MM.1S (cell line): ENCODE data around the gene BRI3.

ENCODE experiments used
- DNase-seq: peaks from one replicate; pipeline ENCODE4 v3.0.0-alpha.2; 2015
- H2AFZ ChIP-seq: fragments of 300-600 bp; sonication (generic); 2 replicates; pipeline ENCODE4 v1.6.0; 2016; ENCODE audit warnings: antibody characterized with exemption, low read length
- H3F3A ChIP-seq: fragments of 300-600 bp; sonication (generic); 2 replicates; pipeline ENCODE4 v1.6.1; 2016; ENCODE audit warnings: mild to moderate bottlenecking, antibody characterized with exemption, low read length, moderate library complexity, mixed read lengths; ENCODE audit not compliant: insufficient read depth
- H3K27ac ChIP-seq: fragments of 300-600 bp; sonication (generic); 2 replicates; pipeline ENCODE4 v1.5.1; 2016; ENCODE audit warnings: mild to moderate bottlenecking, low read length
- H3K27me3 ChIP-seq: fragments of 300-600 bp; sonication (generic); replicated peaks from 2 replicates; pipeline ENCODE4 v1.6.0; 2016; ENCODE audit warnings: low read length; ENCODE audit not compliant: insufficient read depth
- H3K36me3 ChIP-seq: fragments of 300-600 bp; sonication (generic); replicated peaks from 2 replicates; pipeline ENCODE4 v1.6.1; 2016; ENCODE audit warnings: mild to moderate bottlenecking, low read length, mixed read lengths; ENCODE audit not compliant: insufficient read depth
- H3K4me1 ChIP-seq: fragments of 300-600 bp; sonication (generic); 2 replicates; pipeline ENCODE4 v1.6.1; 2016; ENCODE audit warnings: low read length, mixed read lengths
- H3K4me2 ChIP-seq: fragments of 300-600 bp; sonication (generic); 2 replicates; pipeline ENCODE4 v1.6.0; 2016; ENCODE audit warnings: low read depth, low read length
- H3K4me3 ChIP-seq: fragments of 300-600 bp; sonication (generic); 2 replicates; pipeline ENCODE4 v1.5.1; 2016; ENCODE audit warnings: low read length, mixed read lengths
- H3K79me2 ChIP-seq: fragments of 300-600 bp; sonication (generic); 2 replicates; pipeline ENCODE4 v1.6.1; 2016; ENCODE audit warnings: mixed run types, low read length, mixed read lengths
- H3K9ac ChIP-seq: fragments of 300-600 bp; sonication (generic); 2 replicates; pipeline ENCODE4 v1.6.1; 2016; ENCODE audit warnings: low read length, mixed read lengths
- H3K9me2 ChIP-seq: fragments of 300-600 bp; sonication (generic); replicated peaks from 2 replicates; pipeline ENCODE4 v1.6.1; 2016; ENCODE audit warnings: mild to moderate bottlenecking, low read length, mixed read lengths; ENCODE audit not compliant: insufficient read depth
- H3K9me3 ChIP-seq: fragments of 300-600 bp; sonication (generic); replicated peaks from 2 replicates; pipeline ENCODE4 v1.6.1; 2016; ENCODE audit warnings: mild to moderate bottlenecking, low read length, mixed read lengths; ENCODE audit not compliant: insufficient read depth
- H4K20me1 ChIP-seq: fragments of 300-600 bp; sonication (generic); 2 replicates; pipeline ENCODE4 v1.6.1; 2016; ENCODE audit warnings: mild to moderate bottlenecking, low read length, moderate library complexity, mixed read lengths; ENCODE audit not compliant: insufficient read depth
- EZH2 ChIP-seq: fragments of 300-600 bp; sonication (generic); optimal IDR thresholded peaks from 2 replicates; pipeline ENCODE3; 2017; ENCODE audit warnings: low read depth, mild to moderate bottlenecking, antibody characterized with exemption, low read length, mixed read lengths
- EZH2phosphoT487 ChIP-seq: fragments of 300-600 bp; sonication (generic); IDR thresholded peaks from 2 replicates; pipeline ENCODE4 v1.6.1; 2018; ENCODE audit warnings: antibody characterized with exemption, low read length
- TF ChIP-seq, protein P1 (sequence below): fragments of 300-600 bp; sonication (generic); IDR thresholded peaks from 2 replicates; pipeline ENCODE4 v1.5.1; 2016; ENCODE audit warnings: antibody characterized with exemption, low read length, mixed read lengths

The BRI3 gene

DNA sequence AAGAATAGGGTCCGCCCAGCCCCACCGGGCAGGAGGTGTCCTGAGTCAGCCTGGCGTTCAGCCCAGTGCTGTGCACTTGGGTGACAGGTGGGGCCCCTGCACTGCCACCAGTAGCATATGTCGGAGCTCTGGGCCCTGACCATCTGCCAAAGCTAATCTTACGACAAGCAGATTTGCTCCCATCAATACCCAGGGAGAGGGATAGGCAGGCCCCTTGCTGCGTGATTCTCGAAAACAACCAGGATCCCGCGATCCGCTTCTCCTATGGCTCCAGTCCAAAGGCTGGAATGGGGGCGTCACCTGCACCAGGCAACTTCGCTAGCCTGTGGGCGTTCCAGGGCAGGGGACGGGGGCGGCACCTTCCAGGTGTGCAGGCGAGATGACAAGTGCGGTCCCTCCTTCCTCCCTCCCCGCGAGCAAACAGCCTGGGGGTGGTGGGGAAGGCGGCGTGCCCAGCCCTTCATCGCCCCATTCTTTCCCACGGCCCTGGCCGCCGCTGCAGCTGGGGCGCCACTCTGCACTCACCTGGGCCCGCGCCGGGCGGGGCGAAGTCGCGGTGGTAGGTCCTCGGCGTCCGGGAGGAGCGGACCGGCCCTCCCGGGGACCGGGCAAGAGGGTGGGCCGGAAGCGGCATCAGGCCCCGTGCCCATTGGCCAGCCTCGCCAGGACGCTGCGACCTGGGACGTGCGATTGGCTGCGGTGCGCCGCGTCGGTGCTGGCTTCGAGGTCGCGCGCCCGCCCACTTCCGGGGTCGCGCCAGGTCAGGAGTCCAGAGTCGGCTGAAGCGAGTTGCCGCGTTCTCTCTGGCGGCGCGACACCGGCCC, 29.7 kb upstream of the BRI3 start, which contains the start of gene TECPR1:
TECPR1 (minus strand) TSS at position 632 of the 824 bp plus-strand sequence. CDS start 6,086 bp downstream, outside the sequence.
- peak within 1 kb of the TSS; percentile 98 for H3K4me3 ChIP-seq
- H3K36me3 ChIP-seq: no peaks in the 10 kb centered on the region
- peak within 1 kb of the TSS; percentile 90 for H3K27ac ChIP-seq
- H3K9ac ChIP-seq: peak within 1 kb of the TSS; percentile 74
- no peaks in the 10 kb centered on the region for H3K27me3 ChIP-seq
- TF ChIP-seq, protein P1, sequence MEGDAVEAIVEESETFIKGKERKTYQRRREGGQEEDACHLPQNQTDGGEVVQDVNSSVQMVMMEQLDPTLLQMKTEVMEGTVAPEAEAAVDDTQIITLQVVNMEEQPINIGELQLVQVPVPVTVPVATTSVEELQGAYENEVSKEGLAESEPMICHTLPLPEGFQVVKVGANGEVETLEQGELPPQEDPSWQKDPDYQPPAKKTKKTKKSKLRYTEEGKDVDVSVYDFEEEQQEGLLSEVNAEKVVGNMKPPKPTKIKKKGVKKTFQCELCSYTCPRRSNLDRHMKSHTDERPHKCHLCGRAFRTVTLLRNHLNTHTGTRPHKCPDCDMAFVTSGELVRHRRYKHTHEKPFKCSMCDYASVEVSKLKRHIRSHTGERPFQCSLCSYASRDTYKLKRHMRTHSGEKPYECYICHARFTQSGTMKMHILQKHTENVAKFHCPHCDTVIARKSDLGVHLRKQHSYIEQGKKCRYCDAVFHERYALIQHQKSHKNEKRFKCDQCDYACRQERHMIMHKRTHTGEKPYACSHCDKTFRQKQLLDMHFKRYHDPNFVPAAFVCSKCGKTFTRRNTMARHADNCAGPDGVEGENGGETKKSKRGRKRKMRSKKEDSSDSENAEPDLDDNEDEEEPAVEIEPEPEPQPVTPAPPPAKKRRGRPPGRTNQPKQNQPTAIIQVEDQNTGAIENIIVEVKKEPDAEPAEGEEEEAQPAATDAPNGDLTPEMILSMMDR: no peak
- no peak for TF ChIP-seq EZH2
- TF ChIP-seq EZH2phosphoT487: no peak
- H3K9me3 ChIP-seq: no peaks in the 10 kb centered on the region
- peak within 1 kb of the TSS; percentile 96 for H2AFZ ChIP-seq
- peak within 1 kb of the TSS; percentile 95 for H3K4me2 ChIP-seq
- peaks cover 42% of the 10 kb centered on the region for H3K79me2 ChIP-seq
- peak; percentile 97 for DNase-seq
- peaks cover 8% of the 10 kb centered on the region; the same call in 1 of the 2 replicates for H3K4me1 ChIP-seq
- H3K9me2 ChIP-seq: no peaks in the 10 kb centered on the region
- H3F3A ChIP-seq: peaks cover 19% of the 10 kb centered on the region
- no peaks in the 10 kb centered on the region for H4K20me1 ChIP-seq

DNA sequence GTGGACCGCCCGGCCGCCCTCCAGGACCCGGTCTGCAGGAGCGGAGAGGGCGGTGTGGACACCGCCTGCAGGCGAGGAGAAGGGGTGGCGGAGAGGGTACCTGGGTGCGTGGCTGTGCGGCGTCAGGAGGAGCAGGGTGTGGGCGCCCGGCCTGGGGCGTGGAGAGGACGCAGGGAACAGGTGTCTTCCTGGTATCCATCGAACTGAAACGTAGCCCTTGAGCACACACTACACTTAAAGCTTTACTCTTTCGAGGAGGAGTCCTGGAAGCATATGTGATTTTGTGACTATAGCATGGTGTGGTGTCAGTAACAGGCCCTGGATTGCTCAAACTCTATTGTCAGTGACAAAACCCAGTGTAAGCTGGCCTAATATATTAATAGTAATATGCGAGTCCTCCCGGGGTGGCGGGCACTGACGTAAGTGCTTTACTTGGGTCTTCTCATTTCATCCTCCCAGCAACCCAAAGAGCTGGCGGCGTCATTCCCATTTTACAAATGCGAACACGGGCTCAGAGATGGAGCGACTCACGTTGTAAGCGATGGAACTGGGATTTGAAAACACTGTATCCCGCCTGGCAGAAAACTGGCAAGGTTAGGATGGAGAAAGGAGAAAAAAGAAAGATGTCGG, 28.9 kb upstream of the BRI3 start:
- no peaks in the 10 kb centered on the region for H3K27me3 ChIP-seq
- H3K4me3 ChIP-seq: peak overlapping the region; percentile 98
- H3K79me2 ChIP-seq: peaks cover 42% of the 10 kb centered on the region
- TF ChIP-seq EZH2: no peak
- peaks cover 19% of the 10 kb centered on the region for H3F3A ChIP-seq
- peak overlapping the region; percentile 74 for H3K9ac ChIP-seq
- H3K36me3 ChIP-seq: no peaks in the 10 kb centered on the region
- no peak for DNase-seq
- H3K9me3 ChIP-seq: no peaks in the 10 kb centered on the region
- H3K4me2 ChIP-seq: peak overlapping the region; percentile 95
- H3K27ac ChIP-seq: peak overlapping the region; percentile 90; the same call in 1 of the 2 replicates
- H3K9me2 ChIP-seq: no peaks in the 10 kb centered on the region
- no peaks in the 10 kb centered on the region for H4K20me1 ChIP-seq
- H2AFZ ChIP-seq: peak overlapping the region; percentile 96
- H3K4me1 ChIP-seq: peaks cover 8% of the 10 kb centered on the region; the same call in 1 of the 2 replicates

DNA sequence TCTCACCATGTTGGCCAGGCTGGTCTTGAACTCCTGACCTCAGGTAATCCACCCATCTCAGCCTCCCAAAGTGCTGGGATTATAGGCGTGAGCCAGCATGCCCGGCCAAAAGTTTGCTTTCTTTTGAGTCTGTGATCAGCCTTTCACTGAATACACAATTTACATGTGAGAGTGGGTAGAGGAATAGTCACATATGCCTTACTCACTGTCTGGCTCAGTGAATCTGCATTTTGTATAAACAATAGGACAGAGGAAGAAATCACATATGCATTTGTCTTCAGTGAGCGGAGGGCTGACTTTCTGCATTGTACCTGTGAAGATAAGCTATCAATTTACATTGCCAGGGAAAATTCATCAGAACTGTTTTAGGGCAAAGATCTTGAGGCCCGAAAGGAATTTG, 27.0 kb upstream of the BRI3 start:
- H3K27me3 ChIP-seq: no peaks in the 10 kb centered on the region
- peaks cover 19% of the 10 kb centered on the region for H3F3A ChIP-seq
- no peak overlapping the region for H3K27ac ChIP-seq
- no peaks in the 10 kb centered on the region for H3K9me3 ChIP-seq
- no peak overlapping the region for H3K9ac ChIP-seq
- H3K36me3 ChIP-seq: no peaks in the 10 kb centered on the region
- H3K4me2 ChIP-seq: no peak overlapping the region
- peaks cover 8% of the 10 kb centered on the region; the same call in 1 of the 2 replicates for H3K4me1 ChIP-seq
- H3K9me2 ChIP-seq: no peaks in the 10 kb centered on the region
- H2AFZ ChIP-seq: no peak overlapping the region
- no peak for DNase-seq
- TF ChIP-seq EZH2: no peak
- TF ChIP-seq, protein P1: no peak
- TF ChIP-seq EZH2phosphoT487: no peak
- H3K4me3 ChIP-seq: no peak overlapping the region
- H4K20me1 ChIP-seq: no peaks in the 10 kb centered on the region
- peaks cover 42% of the 10 kb centered on the region for H3K79me2 ChIP-seq
